ENCODE data around the gene BANK1. TPM values are rescaled to one million over a fixed set of nuclear protein-coding genes. Genes with fewer than 3 reads are reported as not detected.

Gene BANK1
- polyA plus RNA-seq, 10 donors, result 0.37 to 0.90 (median 0.68) TPM

- DNase-seq, result no peak
Measured at GRCh38 chr4:101956068-101956825, 165.7 kb downstream of the BANK1 start.

GRCh38 chr4:101958547-101958946, 168.0 kb downstream of the BANK1 start:
- no peak for DNase-seq

DNA sequence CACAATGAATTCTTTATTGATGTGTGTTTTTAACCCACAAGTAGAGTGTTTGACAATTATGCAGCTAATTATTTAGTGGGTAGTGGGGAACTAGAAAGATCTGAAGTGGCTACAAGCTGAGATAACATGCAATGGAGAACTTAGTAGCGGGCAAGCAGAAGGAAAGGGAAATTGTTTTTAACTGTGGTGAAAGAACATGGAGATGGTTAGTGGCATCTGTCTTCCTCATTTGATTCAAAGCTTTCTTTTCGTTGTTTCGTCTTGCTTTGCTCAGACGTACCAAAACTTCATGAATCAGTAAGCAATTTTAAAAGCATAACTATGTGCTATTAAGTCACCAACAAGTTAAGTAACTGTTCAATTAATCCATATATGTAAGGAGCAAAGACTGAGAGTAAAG, 169.9 kb downstream of the BANK1 start:
- no peak for DNase-seq

GRCh38 chr4:101961144-101961543, 170.6 kb downstream of the BANK1 start:
- no peak for DNase-seq

DNA sequence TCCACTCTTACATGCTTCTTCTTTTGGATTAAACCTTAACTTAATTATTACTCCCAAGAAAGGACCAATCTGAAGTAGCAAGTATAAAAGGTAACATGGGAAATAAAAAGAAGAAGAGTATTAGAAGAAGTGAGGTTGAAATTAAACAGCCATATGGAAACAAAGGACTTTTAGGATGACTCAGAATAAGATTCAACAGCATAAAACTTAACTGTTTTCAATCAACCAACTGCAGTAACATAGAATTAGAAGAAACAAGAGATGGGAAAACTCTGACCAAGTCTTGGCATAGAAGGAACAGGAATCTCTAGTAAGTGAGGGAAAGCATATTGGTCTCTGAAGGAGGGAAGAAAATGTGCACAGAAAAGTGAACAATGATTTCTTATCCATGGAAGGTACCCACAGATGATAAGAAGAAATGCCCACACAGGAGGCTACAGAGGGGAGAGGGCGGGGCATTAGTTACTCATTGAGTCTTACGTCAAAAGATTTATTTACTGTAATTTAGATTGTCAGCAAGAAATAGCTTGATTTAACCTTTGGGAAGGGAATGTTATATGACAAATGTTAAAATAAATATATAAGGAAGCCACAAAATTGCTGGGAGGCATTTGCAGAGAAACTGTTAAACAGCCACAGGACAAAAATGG, 177.3 kb downstream of the BANK1 start:
- no peak for DNase-seq

DNA sequence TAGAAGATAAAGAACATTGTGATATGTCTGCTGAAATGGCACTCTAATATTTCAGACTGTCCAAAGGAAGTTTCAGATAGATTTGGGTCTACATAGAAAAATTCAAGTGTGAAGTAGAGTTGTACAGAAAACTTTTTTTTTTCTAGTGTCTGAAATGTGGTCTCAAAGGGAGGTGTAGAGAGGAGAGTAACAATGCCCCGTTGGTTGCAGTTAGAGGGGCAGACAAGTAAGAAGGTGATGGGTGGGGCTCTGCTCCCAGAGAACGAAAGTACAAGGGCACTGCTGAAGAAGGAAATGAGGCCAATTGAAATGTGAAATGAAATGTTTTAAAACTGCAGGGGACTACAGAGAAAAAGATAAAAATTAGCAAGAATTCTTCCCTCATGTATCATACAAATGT, 177.8 kb downstream of the BANK1 start:
- DNase-seq, result no peak

DNA sequence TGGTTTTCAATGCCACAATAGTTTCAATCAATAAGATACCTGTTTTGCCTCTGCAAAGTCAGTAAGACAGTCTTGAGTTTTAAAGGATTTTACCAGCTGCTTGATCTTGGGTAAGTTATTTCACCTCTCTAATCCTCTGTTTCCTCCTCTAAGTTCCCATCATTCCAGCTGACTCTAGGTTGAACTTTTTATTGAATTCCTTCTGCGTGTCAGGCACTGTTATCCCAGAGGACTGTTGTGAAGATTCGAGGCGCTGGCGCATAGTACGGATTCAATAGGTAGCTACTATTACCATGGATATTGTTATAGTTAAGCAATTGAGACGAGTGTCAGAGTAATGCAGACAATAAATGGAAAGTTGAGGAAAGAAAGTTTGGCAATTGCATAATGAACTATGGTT, 179.4 kb downstream of the BANK1 start:
- DNase-seq, result no peak

GRCh38 chr4:101970547-101971155, 180.1 kb downstream of the BANK1 start:
- DNase-seq, result no peak

- DNase-seq, result no peak
Measured at GRCh38 chr4:101972791-101973190, 182.3 kb downstream of the BANK1 start.

GRCh38 chr4:101973361-101973760, 182.8 kb downstream of the BANK1 start:
- DNase-seq, result peak; percentile 44 to 71 (median 46)

DNA sequence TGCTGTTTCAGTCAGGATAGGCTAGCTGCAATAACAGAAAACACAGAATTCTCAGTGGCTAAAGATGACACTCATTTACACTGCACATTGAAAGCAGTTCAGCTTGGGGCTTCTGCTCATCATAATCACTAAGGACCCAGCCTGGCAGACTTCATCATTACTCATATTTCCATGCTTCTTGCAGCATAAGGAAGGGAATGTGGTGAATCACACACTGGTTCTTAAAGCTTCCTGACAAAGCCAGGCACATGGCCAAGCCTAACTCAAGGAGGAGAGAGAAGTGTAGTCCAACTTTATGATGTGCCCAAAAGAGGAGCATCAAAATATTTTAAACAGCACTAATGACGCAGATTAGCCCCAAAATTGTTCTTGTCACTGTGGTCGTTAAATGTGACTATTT, 186.5 kb downstream of the BANK1 start:
- peak; percentile 65 to 93 (median 80) for DNase-seq

DNA sequence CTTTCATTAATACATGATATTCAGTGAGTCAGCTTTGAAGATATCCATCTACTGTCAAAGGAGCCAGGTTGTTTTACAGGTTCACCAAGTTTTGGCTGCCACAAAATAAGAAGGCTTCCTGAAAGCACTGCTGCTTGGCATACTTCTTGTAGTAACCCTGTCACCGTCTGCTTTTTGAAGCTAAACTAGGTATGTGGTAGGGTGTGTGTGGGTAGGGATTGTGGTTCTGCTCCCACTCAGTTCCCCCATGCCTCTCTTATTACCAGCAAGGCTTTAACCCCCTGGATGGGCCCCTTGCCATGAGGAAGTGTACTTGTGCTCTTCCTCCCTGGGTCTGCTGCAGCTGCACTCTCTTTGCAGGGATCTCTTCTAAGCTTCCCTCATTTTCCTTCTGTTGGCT, 191.2 kb downstream of the BANK1 start:
- no peak for DNase-seq

DNA sequence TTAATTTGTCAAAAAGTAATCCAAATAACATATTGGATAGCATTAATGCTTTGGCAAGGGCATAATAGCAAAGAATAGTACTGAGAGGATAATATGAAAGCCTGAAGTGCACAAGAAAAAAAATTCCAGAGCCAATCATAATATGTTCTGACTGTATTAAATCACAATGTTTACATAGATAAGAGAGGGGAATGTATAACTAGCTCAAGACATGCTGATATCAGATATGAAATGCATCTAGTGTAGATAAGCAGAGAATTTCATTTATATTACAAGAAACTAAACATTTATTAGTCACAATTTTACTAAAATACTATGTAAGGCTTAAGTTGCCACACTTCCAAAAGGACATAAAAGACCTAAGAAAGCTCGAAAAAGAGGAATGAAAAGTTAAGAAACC, 193.3 kb downstream of the BANK1 start:
- no peak for DNase-seq

DNA sequence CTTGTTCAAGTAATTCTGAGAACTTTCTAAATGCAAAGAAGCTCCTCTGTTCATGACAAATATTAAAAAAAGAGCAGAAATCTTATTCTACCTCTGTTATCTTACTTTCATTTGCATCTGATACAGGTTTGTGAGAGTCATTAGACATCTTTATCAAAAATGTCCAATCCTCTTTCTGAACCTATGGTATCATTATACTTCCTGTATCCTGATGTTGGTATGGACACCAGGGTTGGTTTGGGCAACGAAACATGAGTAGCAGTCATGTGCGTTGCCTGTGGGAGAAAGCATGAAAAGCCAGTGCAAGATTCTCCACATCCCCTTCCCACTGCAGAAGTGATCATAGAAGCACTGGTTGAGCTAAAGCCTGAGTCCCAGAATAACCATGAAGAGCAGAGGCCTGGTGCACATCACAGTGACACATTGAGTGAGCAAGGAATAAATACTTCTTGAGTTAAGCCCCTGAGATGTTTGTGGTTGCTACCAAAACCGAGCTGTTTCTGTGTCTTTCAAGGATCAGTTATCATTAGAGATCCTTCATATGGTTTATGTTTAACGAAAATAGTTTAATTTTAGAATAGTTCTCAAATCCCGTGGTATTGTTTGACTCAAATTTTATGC, 197.2 kb downstream of the BANK1 start:
- DNase-seq, result no peak

DNA sequence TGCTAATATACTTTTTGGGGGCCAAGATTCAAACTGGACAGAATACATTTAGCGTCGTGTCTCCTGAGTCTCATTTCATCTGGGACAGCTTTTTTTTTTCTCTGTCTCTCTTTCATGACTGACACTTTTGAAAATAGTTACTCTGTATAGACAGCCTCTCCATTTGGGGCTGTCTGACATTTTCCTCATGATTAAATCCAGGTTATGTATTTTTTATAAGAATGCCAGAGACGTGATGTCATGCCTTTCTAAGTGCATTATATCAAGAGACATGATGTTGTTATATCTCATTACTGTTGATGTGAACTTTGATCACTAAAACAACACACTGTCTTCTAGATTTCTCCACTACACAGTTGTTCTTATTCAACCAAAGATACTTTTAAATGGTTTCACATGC, 199.0 kb downstream of the BANK1 start:
- no peak for DNase-seq

- DNase-seq, result no peak
Measured at GRCh38 chr4:101992446-101992845, 201.9 kb downstream of the BANK1 start.

GRCh38 chr4:101993002-101993841, 202.7 kb downstream of the BANK1 start:
- DNase-seq, result peak; percentile 14 to 73 (median 46)

DNA sequence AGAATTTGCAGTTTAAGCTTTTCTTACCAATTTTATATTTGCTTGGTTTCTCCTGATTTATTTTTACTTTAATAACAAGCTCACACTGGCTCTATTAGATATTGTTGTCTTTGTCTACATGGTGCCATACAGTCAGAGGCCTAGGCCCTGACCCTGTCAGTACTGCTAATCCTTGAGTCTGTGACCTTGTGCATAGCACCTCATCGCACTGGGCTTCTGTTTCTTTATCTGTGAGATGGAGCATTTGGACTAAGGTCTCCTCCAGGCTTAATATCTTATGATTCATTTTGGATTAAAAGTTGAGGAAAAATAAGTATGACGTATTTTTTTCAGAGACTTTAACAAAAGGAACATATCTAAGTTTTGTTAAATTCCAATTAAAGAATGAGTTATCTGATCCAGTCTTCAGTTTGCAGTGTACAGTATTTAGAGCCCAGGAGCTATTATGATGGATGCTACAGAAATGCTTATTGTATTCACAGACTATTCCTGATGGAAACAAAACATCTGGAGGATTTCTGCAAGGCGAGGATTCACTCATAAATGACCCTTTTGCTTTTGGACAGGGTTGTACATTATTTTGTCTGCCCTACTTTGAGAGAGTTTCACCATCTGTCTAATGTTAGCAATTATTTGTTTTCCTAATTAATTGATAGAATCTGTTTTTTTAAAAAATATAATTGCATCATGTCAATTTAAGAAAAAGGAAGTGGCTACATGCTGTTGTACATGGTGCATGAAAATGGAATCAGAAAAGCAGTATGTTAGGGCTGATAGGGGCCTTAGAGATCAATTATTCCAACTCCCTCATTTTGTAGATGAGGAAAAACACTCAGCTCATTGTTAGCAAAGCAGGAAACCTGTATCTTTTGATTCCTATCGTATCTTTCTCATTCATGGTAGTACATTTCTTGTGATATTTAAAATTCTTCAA, 203.6 kb downstream of the BANK1 start:
- DNase-seq, result peak; percentile 15 to 67 (median 36)

GRCh38 chr4:102007959-102008425, 217.5 kb downstream of the BANK1 start:
- no peak for DNase-seq

DNA sequence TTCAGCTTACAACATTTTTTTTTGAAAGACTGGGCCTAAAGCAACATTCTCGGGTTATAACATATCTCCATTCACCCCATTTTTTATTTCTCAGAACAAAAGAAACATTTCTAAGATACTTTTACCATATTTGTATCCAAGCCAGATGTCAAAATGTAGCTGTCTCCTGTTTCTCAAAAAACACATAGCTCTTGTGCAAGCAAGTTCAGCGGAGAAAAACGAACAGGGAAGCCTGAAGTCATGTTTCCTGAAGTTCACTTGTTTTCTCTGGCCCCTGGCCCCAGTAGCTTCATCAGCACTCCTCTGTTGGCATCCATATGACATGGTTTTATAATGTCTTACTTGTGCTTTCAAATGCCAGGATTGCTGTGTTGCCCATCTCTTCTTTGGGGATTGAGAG, 218.2 kb downstream of the BANK1 start:
- no peak for DNase-seq

All from muscle of back (tissue), 11 donors.